Prostate gland (tissue), 2 donors: ENCODE data around the gene RAB7A.

Experiments
- POLR2A ChIP-seq: fragments of 450-650 bp; IDR thresholded peaks from one replicate; pipeline ENCODE4 v1.6.1; 2016; ENCODE audit warnings: antibody characterized with exemption, mild to moderate bottlenecking
- TF ChIP-seq, protein P1 (sequence below), 4 experiments: fragments of 200-600 bp in 2 of 4; fragments of 450-650 bp in 2 of 4; sonication (generic) in 2 of 4; IDR thresholded peaks; 1 replicate in 3 of 4; 2 replicates in 1 of 4; pipeline ENCODE4 v1.5.1; 2016 to 2019; ENCODE audit warnings: antibody characterized with exemption in 4 of 4, mild to moderate bottlenecking in 2 of 4, moderate library complexity in 2 of 4

DNA sequence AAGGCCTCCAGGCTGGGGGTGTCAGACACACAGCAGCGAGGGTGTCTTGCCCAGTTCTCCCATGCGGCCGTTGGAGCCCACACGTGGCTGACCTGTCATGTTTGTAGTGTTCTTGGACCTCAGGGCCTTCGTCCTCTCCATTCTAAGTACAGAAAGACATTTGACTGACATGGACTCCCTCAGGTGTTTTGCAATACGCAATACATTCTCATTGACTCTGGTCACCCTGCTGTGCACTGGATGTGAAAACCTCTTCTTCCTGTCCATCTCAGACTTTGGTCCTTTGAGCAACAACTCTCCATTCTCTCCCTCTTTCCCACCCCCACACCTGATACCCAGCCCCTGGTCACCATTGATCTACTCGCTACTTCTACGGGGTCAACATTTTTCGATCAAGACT, 124.6 kb downstream of the RAB7A start:
- TF ChIP-seq, protein P1, sequence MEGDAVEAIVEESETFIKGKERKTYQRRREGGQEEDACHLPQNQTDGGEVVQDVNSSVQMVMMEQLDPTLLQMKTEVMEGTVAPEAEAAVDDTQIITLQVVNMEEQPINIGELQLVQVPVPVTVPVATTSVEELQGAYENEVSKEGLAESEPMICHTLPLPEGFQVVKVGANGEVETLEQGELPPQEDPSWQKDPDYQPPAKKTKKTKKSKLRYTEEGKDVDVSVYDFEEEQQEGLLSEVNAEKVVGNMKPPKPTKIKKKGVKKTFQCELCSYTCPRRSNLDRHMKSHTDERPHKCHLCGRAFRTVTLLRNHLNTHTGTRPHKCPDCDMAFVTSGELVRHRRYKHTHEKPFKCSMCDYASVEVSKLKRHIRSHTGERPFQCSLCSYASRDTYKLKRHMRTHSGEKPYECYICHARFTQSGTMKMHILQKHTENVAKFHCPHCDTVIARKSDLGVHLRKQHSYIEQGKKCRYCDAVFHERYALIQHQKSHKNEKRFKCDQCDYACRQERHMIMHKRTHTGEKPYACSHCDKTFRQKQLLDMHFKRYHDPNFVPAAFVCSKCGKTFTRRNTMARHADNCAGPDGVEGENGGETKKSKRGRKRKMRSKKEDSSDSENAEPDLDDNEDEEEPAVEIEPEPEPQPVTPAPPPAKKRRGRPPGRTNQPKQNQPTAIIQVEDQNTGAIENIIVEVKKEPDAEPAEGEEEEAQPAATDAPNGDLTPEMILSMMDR (IDR thresholded peaks at IDR 0.05) = no peak
- TF ChIP-seq POLR2A = no peak
